Right lobe of liver (tissue), 6 donors: ENCODE data around the gene IQSEC1. TPM values are rescaled to one million over a fixed set of nuclear protein-coding genes. Genes with fewer than 3 reads are reported as not detected.
A peak's percentile ranks its signal among the peaks of the same experiment; 100 is the strongest.

ENCODE experiments used
- ATAC-seq, 4 donors: fragments of 200-7000 bp; cut with Tn5 transposase; one replicate each; pipeline ENCODE4 v1.9.1; 2020; ENCODE audit warnings: mild to moderate bottlenecking in 4 of 4, moderate library complexity in 4 of 4
- DNase-seq, 3 donors: peaks; one replicate each; pipeline ENCODE4 v3.0.0-alpha.2; 2020
- H3K27ac ChIP-seq, 3 donors: fragments of 200-600 bp; one replicate each; pipeline ENCODE4 v1.8.0; 2022
- H3K27me3 ChIP-seq, 2 donors: fragments of 200-600 bp; one replicate each; pipeline ENCODE4 v1.8.0; 2022
- H3K36me3 ChIP-seq, 4 donors: fragments of 200-600 bp; sonication (generic) in 1 of 4; one replicate each; pipeline versions ENCODE4 v1.5.1 to v1.8.0; 2017 to 2022; ENCODE audit warnings: control low read depth in 1 of 4
- H3K4me1 ChIP-seq, 4 donors: fragments of 200-600 bp; sonication (generic) in 1 of 4; one replicate each; pipeline versions ENCODE4 v1.5.1 to v1.8.0; 2017 to 2022; ENCODE audit warnings: control low read depth in 1 of 4
- H3K4me3 ChIP-seq, 3 donors: fragments of 200-600 bp; one replicate each; pipeline ENCODE4 v1.8.0; 2022
- H3K9me3 ChIP-seq, 4 donors: fragments of 200-600 bp; sonication (generic) in 1 of 4; one replicate each; pipeline versions ENCODE4 v1.5.1 to v1.8.0; 2017 to 2022; ENCODE audit warnings: control low read depth in 1 of 4
- CTCF ChIP-seq, 4 donors: fragments of 200-600 bp in 3 of 4; fragments of 450-650 bp in 1 of 4; IDR thresholded peaks; one replicate each; pipeline versions ENCODE4 v1.5.1 to v1.8.0; 2016 to 2022; ENCODE audit warnings: antibody characterized with exemption in 4 of 4, mild to moderate bottlenecking in 2 of 4
- POLR2A ChIP-seq: fragments of 450-650 bp; IDR thresholded peaks from one replicate; pipeline ENCODE4 v1.6.1; 2017; ENCODE audit warnings: antibody characterized with exemption, mild to moderate bottlenecking
- WGBS: methylation state at CpG from one replicate; pipeline ENCODE4 v1.1.6; 2018; ENCODE audit warnings: low coverage, low lambda C conversion rate; ENCODE audit not compliant: insufficient coverage; ENCODE audit errors: missing lambda C conversion rate; 5-methylcytosine and 5-hydroxymethylcytosine counted together
- intact Hi-C, 2 donors: fragments of 100-400 bp; cut with DNase I; formaldehyde crosslinking; loops; one replicate each; pipeline versions ENCODE4 v1.11.2 to v1.14.1; 2022
- total RNA-seq, 6 experiments: library from RNA; depleted of rRNA in 2 of 6; stranded (reverse); fragments of >200 nt in 2 of 6; fragmentation: NEBNext Ultra II Directional in 3 of 6; extraction: Animal tissue kit (Norgen Biotek cat#: 25700) in 3 of 6; gene quantifications; one replicate each; pipeline versions ENCODE4 v1.1.0 to v1.2.4, GENCODE V29; 2016 to 2023
- donor health status: DM: no; HTN: yes; CAD: no.
- donor health status: DM: no; HTN: no; CAD: no.
- donor health status: DM: no; HTN: no; CAD: no.
- donor health status: DM: no; HTN: yes; CAD: no.
- donor health status: DM: no; HTN: yes; CAD: no.

IQSEC1 gene
- total RNA-seq, 6 experiments from 2014 or later = 32.1 to 61.3 (median 48.9) TPM

GRCh38 chr3:12995389-12996180, 77.6 kb downstream of the IQSEC1 start:
- Histone ChIP-seq H3K9me3 (no peaks in the 10 kb centered on the region), H3K36me3 (no peaks in the 10 kb centered on the region), H3K4me3 (no peak overlapping the region), H3K27me3 (no peaks in the 10 kb centered on the region), H3K4me1 (no peaks in the 10 kb centered on the region), H3K27ac (peak overlapping the region in 2 of 3 donors; percentile 2 to 72)
- TF ChIP-seq POLR2A = no peak
- TF ChIP-seq CTCF (IDR thresholded peaks at IDR 0.05) = no peak
- DNase-seq = peak in 1 of 3 donors; percentile 45
- no peak for ATAC-seq
- intact Hi-C loops = no loop called here
- 52% methylated on average over 5 of the region's 10 CpGs for WGBS

- Histone ChIP-seq H3K9me3 (no peaks in the 10 kb centered on the region), H3K4me3 (peak overlapping the region; percentile 63 to 75 (median 75)), H3K4me1 (no peaks in the 10 kb centered on the region), H3K27me3 (no peaks in the 10 kb centered on the region), H3K36me3 (no peaks in the 10 kb centered on the region), H3K27ac (peak overlapping the region; percentile 56 to 72 (median 68))
- WGBS = 0% methylated on average over 4 of the region's 58 CpGs
- TF ChIP-seq POLR2A = peak; percentile 55
- TF ChIP-seq CTCF (IDR thresholded peaks at IDR 0.05) = peak in 3 of 4 donors; percentile 92 to 99 (median 95)
- intact Hi-C loops = no loop called here
- DNase-seq (peak; percentile 89 to 92 (median 91)), ATAC-seq (peak; percentile 88 to 91 (median 90))
Measured at GRCh38 chr3:12994607-12995388, 78.4 kb downstream of the IQSEC1 start.

- intact Hi-C loops = no loop called here
- WGBS = 0% methylated on average over 4 of the region's 25 CpGs
- Histone ChIP-seq H3K27ac (peak overlapping the region in 2 of 3 donors; percentile 56 to 72), H3K4me1 (no peaks in the 10 kb centered on the region), H3K9me3 (no peaks in the 10 kb centered on the region), H3K4me3 (peak overlapping the region; percentile 63 to 75 (median 75)), H3K27me3 (no peaks in the 10 kb centered on the region), H3K36me3 (no peaks in the 10 kb centered on the region)
- TF ChIP-seq POLR2A (no peak), CTCF (IDR thresholded peaks at IDR 0.05) (no peak)
- peak in 2 of 3 donors; percentile 54 to 76 for DNase-seq
- ATAC-seq = peak; percentile 50 to 63 (median 54)
Measured at GRCh38 chr3:12994357-12994606, 78.9 kb downstream of the IQSEC1 start.

- H3K4me3 ChIP-seq = peak overlapping the region; percentile 63 to 75 (median 75)
- peak in 3 of 4 donors; percentile 1 to 2 (median 1) for ATAC-seq
- no peak for DNase-seq
- no peaks in the 10 kb centered on the region for H3K9me3 ChIP-seq
- no peaks in the 10 kb centered on the region for H3K27me3 ChIP-seq
- no CpG with 5 or more reads among the region's 114 CpGs for WGBS
- intact Hi-C loops = no loop called here
- H3K4me1 ChIP-seq = no peaks in the 10 kb centered on the region
- no peaks in the 10 kb centered on the region for H3K36me3 ChIP-seq
- peak overlapping the region in 1 of 3 donors; percentile 56 for H3K27ac ChIP-seq
- TF ChIP-seq CTCF (IDR thresholded peaks at IDR 0.05) = no peak
- no peak for TF ChIP-seq POLR2A
Measured at GRCh38 chr3:12993517-12994356, 79.5 kb downstream of the IQSEC1 start.
